Erythroblast (primary cell): Measurements from ENCODE around the gene NTHL1.

ENCODE experiments used
- GATA1 ChIP-seq: IDR thresholded peaks from 2 replicates; pipeline ENCODE4 v1.6.1; 2011; ENCODE audit warnings: low read depth, mild to moderate bottlenecking, control low read depth, low read length, moderate library complexity
- POLR2A ChIP-seq: IDR thresholded peaks from 2 replicates; pipeline ENCODE4 v1.6.1; 2011; ENCODE audit warnings: mild to moderate bottlenecking, low read length

DNA sequence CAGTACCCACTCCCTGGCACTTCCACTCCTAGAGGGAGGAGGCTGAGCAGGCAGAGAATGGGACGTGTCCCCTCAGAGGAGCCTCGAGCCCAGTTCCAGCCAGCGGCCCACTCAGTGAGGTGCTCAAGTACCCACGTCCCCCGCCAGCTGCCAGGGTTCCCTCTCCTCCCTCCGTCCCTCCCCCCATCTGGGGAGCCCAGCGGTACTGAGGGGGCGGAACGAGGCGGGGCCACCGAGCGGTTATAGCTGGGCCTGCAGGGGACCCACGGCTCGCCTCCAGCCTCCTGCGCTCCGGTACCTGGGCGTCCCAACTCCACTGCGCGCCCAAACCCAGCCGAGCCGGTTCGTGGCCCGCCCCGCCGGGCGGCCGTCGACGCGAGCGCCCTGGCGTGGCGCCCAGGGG lies 28.1 kb downstream of the NTHL1 start, which contains the start of gene NPW:
- TF ChIP-seq POLR2A (no peak), GATA1 (no peak)
